RWPE2 (cell line): ENCODE measurements around the gene MYF5.

Experiments used
- ATAC-seq: fragments of 200-7000 bp; cut with Tn5 transposase; 3 replicates; pipeline ENCODE4 v1.9.1; 2021; ENCODE audit warnings: low read depth
- DNase-seq: peaks from one replicate; pipeline ENCODE4 v3.0.0-alpha.2; 2020; ENCODE audit warnings: low spot score
- H3K27ac ChIP-seq: fragments of 450-650 bp; 2 replicates; pipeline ENCODE4 v1.5.1; 2017; ENCODE audit warnings: mild to moderate bottlenecking; ENCODE audit not compliant: poor library complexity, severe bottlenecking
- H3K27me3 ChIP-seq: fragments of 250-450 bp; sonication (Bioruptor Pico); 2 replicates; pipeline ENCODE4 v1.5.1; 2021; ENCODE audit warnings: mild to moderate bottlenecking, moderate library complexity; ENCODE audit not compliant: insufficient read depth, poor library complexity, severe bottlenecking
- H3K36me3 ChIP-seq: fragments of 250-450 bp; sonication (Bioruptor Pico); 2 replicates; pipeline ENCODE4 v1.5.1; 2020; ENCODE audit warnings: low read depth, mild to moderate bottlenecking, moderate library complexity
- H3K4me1 ChIP-seq: fragments of 250-450 bp; sonication (Bioruptor Pico); 2 replicates; pipeline ENCODE4 v1.5.1; 2021; ENCODE audit warnings: mild to moderate bottlenecking, moderate library complexity; ENCODE audit not compliant: insufficient read depth, poor library complexity, severe bottlenecking
- H3K4me3 ChIP-seq: fragments of 250-450 bp; sonication (Bioruptor Pico); 2 replicates; pipeline ENCODE4 v1.5.1; 2021; ENCODE audit warnings: mild to moderate bottlenecking, moderate library complexity; ENCODE audit not compliant: severe bottlenecking
- H3K9me3 ChIP-seq: fragments of 250-450 bp; sonication (Bioruptor Pico); 2 replicates; pipeline ENCODE4 v1.5.1; 2021; ENCODE audit warnings: mild to moderate bottlenecking, moderate library complexity; ENCODE audit not compliant: severe bottlenecking
- CTCF ChIP-seq: fragments of 450-650 bp; IDR thresholded peaks from one replicate; pipeline ENCODE4 v1.5.1; 2017; ENCODE audit warnings: mild to moderate bottlenecking, moderate library complexity; ENCODE audit not compliant: poor library complexity, severe bottlenecking

The MYF5 gene

GRCh38 chr12:80766210-80766609 lies 49.5 kb downstream of the MYF5 start:
- Histone ChIP-seq H3K27ac (no peak overlapping the region), H3K27me3 (no peaks in the 10 kb centered on the region), H3K4me1 (no peaks in the 10 kb centered on the region), H3K9me3 (no peaks in the 10 kb centered on the region), H3K4me3 (no peak overlapping the region), H3K36me3 (no peaks in the 10 kb centered on the region)
- TF ChIP-seq CTCF: no peak
- no peak for DNase-seq
- ATAC-seq: no peak

GRCh38 chr12:80766897-80767296 lies 50.2 kb downstream of the MYF5 start:
- Histone ChIP-seq H3K27ac (no peak overlapping the region), H3K4me3 (no peak overlapping the region), H3K27me3 (no peaks in the 10 kb centered on the region), H3K36me3 (no peaks in the 10 kb centered on the region), H3K4me1 (no peaks in the 10 kb centered on the region), H3K9me3 (no peaks in the 10 kb centered on the region)
- TF ChIP-seq CTCF: no peak
- DNase-seq (no peak), ATAC-seq (no peak)
